ENCODE results near the gene S100PBP.

Gene S100PBP

DNA sequence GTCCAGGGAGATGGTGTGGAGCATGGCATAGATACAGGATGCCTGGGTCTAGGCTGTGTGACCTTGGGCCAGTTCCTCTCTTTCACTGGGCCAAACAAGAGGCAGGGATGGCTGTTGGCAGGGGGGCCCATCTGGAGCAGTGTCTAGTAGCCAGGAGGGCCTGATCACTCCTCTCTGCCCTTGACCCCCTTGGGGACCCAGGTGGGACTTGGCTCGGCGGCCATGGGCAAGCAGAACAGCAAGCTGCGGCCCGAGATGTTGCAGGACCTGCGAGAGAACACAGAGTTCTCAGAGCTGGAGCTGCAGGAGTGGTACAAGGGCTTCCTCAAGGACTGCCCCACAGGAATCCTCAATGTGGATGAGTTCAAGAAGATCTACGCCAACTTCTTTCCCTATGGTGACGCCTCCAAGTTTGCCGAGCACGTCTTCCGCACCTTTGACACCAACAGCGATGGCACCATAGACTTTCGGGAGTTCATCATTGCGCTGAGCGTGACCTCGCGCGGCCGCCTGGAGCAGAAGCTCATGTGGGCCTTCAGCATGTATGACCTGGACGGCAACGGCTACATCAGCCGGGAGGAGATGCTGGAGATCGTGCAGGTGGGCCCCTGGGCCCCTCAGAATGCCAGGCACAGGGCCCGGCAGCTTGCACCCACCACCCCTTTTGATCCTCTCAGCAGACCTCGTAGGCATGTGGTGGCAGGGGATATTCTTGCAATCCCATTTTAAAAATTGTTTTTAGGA is 71.4 kb downstream of the S100PBP start:
- DNase-seq: no peak

DNA sequence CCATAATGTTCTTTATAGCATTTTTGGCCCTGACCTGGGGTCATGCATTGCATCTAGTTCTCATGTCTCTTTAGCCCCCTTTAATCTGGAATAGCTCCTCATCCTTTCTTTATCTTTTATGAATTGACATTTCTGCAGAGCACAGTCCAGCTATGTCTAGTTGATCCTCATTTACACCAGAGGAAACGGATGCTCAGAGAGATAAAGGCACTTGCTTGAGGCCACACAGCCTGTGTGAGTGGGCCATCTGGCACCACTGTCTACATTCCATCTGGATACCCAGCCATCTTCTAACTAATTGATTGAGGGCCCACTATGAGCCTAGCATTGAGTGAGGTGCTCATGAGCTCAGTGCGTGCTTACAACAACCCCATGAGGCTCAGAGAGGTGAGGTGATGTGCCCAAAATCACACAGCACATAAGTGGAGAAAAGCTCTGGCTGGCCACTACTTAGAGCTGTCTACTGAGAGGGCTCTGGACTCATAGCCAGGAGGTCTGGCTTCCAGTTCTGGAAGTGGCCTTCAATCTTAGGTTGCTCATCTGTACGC is 72.4 kb downstream of the S100PBP start:
- DNase-seq: no peak

DNA sequence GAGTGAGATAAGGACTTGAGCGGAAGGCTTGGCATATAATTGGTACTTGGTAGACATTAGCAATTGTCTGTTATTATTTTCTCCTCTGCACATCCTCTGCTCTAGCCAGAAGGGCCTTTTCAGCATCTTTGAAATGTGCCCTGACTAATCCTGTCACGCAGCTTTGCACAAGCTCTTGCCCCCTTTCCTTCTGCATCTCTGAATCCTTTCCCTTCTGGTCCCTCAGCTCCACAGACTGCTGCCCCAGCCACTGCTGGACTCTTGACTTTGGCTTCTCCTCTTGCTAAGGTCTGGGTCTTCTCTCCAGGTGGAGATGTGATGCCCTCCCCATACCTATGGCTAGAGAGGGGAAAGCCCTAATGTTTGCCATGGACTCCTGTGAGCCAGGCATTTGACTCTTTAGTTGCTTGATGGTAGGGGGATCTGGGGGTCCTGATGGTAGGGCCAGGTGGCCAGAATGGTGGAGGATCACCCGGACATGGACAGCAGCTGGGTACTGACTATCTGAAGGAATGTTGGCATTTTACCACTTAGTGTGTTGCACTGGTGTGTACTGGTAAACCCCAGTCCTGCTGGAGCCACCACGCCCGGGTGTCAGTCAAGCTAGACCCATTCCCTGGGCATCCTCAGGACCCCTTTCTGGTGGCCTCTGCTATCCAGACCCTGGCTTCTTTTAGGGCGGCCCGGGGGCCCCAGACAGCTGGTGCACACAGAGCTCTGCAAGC is 73.2 kb downstream of the S100PBP start:
- no peak for DNase-seq

DNA sequence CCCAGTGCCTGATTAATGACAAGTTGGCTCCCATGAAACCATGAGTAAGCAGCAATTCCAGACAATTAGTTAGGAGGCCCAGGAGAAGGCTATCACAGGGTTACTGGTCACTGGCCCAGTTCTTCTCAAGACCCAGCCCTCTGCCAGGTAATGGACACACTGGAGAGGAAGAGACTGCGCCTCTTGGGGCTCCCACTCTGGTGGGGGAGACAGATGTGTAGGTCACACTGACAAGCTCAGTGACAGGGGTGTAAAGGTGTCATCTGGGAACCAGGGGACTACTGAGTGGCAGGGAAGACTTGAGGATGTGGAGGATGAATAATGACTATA is 73.8 kb downstream of the S100PBP start:
- DNase-seq: no peak

GRCh38 chr1:32891630-32892029 is 74.2 kb downstream of the S100PBP start:
- no peak for DNase-seq

DNA sequence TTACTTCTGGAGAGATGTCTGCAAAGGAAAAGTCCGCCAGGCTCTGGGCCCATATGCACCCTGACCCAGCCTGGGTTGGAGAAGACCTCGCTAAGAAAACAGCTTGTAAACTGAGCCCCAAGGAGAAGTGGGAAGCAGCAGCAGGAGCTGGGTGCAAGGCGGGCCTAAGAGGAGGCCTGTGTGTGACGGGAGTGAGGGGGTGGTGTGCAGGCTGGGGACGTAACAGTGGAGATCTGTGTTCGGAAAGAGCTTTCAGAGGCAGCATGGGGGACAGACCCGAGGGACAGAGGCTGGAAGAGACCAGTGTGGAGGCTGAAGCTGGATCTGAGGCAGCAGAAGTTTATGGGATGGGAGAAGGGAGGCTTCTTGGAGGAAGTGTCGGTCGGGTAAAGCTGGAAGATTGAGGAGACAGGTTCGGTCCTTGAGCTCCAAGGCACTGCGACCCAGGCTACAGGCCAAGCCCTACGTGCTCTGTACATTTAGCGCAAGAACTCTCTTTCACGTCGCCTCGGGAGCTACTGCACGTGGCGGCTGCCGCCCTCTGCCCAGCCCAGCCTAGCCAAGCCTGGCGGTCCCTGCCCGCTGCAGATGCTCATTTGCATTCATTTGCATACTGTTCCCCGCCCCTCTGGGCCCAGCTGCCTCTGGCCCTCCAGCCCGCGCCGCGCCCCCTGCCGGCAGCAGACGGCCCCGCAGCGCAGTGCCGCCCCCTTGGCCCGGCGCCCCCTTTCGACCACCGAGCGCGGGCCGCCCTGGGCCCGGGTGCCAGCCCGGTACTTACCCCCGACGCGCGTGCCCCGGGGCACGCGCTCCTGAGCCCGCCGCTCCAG is 75.1 kb downstream of the S100PBP start:
- peak; percentile 49 for DNase-seq

- DNase-seq: no peak
These were observed 76.0 kb downstream of the S100PBP start for GRCh38 chr1:32893198-32894018.

GRCh38 chr1:32894019-32894600 is 76.7 kb downstream of the S100PBP start:
- DNase-seq: no peak

DNA sequence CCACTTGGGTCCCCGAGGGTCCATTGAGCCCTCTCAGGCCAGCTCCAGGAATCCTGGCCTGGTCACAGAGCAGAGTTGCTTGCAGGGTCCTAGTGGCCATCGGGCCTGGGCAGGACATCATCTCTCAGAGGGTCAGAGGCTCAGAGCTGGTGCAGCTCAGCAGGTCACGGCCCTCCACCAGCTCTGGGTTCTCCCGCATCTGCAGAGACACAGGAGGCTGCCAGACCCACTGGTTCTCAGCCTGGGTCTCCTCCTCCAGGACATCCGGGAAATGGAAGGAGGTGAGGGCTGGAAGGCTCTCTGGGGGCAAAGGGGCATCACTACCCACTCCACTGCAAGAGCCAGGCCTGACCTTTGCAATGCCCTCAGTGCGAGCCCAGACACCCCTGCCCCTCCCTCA is 77.2 kb downstream of the S100PBP start:
- DNase-seq: no peak

- no peak for DNase-seq
These were observed 78.1 kb downstream of the S100PBP start for GRCh38 chr1:32895325-32896215.

DNA sequence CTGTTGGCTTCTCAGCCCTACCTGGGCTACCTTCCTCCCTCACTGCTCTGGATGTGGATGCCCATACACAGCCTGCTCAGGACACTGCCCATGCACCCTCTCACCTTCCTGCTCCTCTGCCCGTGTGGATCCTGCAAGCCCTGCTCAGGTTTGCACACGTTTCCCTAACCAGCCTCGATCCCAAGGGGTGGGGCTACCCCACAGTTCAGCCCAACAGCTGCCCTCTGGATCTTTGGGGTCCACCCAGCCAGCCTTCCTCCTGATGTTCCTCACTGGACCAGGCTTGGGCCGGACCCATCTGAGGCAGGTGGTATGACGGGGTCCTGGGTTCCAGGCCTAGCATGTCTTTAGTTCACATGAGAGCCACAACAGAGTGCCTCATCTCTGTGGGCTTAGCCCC is 79.0 kb downstream of the S100PBP start:
- DNase-seq: no peak

DNA sequence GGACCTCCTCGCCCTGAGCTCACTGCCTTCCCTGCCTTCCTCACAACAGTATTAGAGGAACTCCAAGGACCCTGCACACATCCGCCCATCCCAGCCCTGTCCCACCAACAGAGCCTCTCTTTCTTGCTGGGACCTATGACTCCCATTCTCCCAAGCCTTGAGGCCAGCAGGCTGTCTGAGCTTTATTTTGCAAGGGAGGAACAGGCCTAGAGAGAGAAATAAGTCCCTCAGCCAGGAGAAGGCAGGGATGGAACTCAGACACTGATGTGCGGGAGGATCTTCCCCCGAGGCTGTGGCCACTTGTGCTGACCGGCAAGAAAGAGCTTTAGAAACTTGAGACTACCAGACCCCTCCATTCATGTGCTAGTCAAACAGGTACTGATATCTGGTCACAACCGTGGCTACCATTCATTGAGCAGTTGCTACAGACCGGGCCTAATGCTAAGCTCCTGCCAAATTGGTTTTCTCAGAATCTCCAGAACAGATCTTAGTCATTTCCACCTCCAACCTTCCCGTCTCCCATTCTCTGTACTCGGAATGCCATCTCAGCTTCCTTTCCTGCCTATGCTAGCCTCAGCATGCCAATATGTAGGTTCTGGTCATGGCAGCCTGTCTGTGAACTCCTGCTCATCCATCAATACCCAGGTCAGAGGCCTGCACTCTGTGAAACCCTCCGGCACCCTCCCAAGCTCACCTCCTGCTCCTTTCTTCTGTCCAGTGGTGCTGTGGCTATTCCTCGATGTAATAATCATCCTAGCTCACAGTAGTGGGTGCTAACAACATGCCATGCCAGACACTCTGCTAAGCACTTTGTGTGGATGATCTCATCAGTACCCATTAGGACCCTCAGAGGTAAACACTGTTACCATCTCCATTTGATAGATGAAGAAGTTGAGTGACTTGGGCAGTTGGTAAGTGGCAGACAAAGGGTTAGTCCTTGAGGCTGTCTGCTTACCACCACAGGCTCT is 79.9 kb downstream of the S100PBP start:
- DNase-seq: no peak

- DNase-seq: no peak
These were observed 80.6 kb downstream of the S100PBP start for GRCh38 chr1:32898056-32898455.

GRCh38 chr1:32898958-32899357 is 81.5 kb downstream of the S100PBP start:
- no peak for DNase-seq

DNA sequence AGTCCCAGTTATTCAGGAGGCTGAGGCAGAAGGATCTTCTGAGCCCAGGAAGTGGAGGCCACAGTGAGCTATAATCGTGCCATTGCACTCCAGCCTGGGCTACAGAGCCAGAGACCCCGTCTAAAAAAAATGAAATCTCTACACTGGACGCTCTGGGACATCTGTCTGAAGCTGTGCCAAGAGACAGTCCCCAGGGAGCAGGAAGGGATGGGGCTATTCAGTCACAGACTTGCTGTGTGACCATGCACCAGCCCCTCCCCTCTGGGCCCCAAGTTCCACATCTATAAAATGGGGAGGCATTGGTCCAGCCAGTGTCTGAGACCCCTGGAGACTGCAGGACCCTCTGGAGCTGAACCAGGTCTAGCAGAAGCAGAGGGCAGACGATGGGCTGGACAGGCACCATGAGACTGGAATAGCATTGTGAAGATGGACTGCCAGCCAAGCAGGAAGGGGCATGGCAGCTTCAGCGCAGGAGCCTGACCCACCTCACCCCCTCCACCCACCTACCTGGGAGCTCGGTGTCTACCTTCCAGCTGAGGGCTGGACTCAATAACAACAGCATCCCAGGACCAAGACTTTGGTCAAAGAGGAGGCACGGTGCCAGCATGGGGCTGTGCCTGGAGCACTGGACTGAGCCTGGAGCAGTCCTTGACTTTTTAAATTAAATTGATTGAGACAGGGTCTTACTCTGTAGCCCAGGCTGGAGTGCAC is 82.3 kb downstream of the S100PBP start:
- DNase-seq: no peak

DNA sequence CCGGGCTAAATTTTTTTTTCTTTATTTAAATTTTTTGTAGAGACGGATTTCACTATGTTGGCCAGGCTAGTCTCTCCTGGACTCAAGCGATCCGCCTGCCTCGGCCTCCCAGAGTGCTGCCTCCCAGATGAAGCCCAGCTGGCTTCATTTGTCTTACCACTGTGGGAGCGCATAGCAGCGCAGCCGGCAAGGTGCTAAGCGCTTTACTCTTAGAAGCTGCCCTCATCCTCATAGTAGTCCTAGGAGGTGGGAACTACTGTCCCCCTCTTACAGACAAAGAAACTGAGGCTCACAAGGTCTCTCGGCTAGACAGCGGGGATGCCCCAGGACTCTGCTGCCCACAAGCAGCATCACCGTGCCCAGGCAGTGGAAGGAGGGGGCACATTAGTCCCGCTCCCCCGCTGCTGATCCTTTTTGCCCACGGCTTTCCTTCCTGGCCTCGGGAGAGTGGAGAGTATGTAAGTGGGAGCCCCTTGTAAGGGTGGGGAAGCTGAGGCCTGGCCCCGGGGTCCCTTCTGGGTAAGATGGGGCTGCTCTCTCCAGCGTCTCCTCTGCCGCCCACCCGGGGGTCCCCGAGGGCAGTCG is 83.0 kb downstream of the S100PBP start:
- no peak for DNase-seq

DNA sequence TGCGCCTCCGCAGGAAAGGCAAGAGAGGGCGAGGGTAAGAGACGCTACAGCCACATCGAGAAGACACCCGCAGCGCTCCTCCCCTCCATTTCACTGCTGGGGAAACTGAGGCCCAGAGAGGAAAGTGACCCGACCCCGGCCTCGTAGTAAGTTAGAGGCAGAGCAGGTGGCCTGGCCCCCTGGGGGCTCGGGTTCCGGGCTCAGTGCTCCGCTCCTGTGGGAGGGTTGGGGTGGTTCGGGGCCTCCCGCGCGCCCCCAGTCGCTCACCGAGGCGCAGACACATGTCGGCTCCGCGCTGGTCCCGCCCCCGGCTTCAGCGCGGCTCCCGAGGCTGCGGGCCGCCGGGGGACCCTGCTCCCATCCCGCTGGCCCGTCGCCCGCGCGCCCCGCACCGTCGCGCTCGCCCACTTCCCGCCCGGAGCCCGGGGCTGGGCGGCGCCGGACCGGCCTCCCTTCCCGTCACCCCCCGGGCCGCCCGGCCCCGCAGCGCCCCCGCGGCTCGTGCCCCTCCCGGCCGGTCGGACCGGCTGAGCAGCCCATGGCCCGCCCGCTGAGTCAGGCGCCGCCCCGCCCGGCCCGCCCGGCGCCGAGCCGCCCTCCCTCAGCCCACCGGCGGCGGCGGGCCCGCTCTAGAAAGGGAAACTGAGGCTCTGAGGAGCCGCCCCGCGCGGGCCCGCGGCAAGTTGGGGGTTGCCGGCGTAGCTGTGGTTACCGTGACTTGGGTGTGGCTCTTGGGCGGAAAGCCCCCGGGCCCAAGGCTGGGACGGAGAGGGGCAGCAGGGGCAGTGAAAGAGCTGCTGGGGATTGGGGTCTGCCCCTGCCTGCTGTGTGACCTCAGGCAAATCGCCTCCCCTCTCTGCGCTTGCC is 83.7 kb downstream of the S100PBP start, which contains the start of gene TMEM54:
TMEM54 (minus strand) TSS at position 434 of the 867 bp plus-strand sequence; CDS start at position 283, 151 bp downstream.
- DNase-seq: no peak

All from activated naive CD4-positive, alpha-beta T cell treated with anti-CD3 and anti-CD28 coated beads, Interleukin-2, amount 50 U/mL, for 16 hours (primary cell).